K562 (cell line): ENCODE measurements around the gene GJA9. TPM values are rescaled to one million over a fixed set of nuclear protein-coding genes. Genes with fewer than 3 reads are reported as not detected.

Experiments
- BACH1 ChIP-seq: fragments of 200-800 bp; sonication (Bioruptor generic); IDR thresholded peaks from 2 replicates; pipeline ENCODE4 v1.6.1; 2016; ENCODE audit warnings: missing genetic modification characterization, missing compliant biosample characterization
- CTCF ChIP-seq, 3 experiments: IDR thresholded peaks in 2 of 3; conservative IDR thresholded peaks in 1 of 3; 2 replicates each; pipeline ENCODE4 v1.5.1; 2011 to 2012; ENCODE audit warnings: low read length in 3 of 3, mild to moderate bottlenecking in 3 of 3, control low read depth in 2 of 3, improper control_type of control experiment in 1 of 3, inconsistent platforms in 1 of 3, low read depth in 1 of 3, mixed read lengths in 1 of 3, moderate library complexity in 1 of 3; ENCODE audit not compliant: insufficient read depth in 2 of 3
- EGR1 ChIP-seq: fragments of 450-650 bp; conservative IDR thresholded peaks from 2 replicates; pipeline ENCODE4 v1.6.1; 2017; ENCODE audit warnings: mild to moderate bottlenecking
- GATAD2B ChIP-seq: fragments of 450-650 bp; IDR thresholded peaks from 2 replicates; pipeline ENCODE4 v1.6.1; 2017; ENCODE audit warnings: mild to moderate bottlenecking, borderline replicate concordance
- NBN ChIP-seq: fragments of 450-650 bp; IDR thresholded peaks from 2 replicates; pipeline ENCODE4 v1.6.1; 2016; ENCODE audit warnings: low read depth, mild to moderate bottlenecking
- NFRKB ChIP-seq: fragments of 450-650 bp; IDR thresholded peaks from 2 replicates; pipeline ENCODE4 v1.6.1; 2016; ENCODE audit warnings: low read depth
- SMAD3 ChIP-seq: fragments of 450-650 bp; formaldehyde crosslinking; conservative IDR thresholded peaks from 2 replicates; pipeline ENCODE4 v1.4.0; 2020; ENCODE audit warnings: mild to moderate bottlenecking
- SMAD4 ChIP-seq: fragments of 250-450 bp; sonication (Bioruptor Pico); conservative IDR thresholded peaks from 2 replicates; pipeline ENCODE4 v1.8.0; 2021; ENCODE audit warnings: inconsistent platforms, mild to moderate bottlenecking, moderate library complexity
- SOX6 ChIP-seq: fragments of 450-650 bp; IDR thresholded peaks from 2 replicates; pipeline ENCODE4 v1.6.1; 2014; ENCODE audit warnings: mild to moderate bottlenecking
- SP1 ChIP-seq: sonication (generic); formaldehyde crosslinking; IDR thresholded peaks from 2 replicates; pipeline ENCODE4 v1.8.1; 2022; ENCODE audit warnings: mild to moderate bottlenecking, missing genetic modification reagents
- ZBTB17 ChIP-seq: fragments of 450-650 bp; formaldehyde crosslinking; IDR thresholded peaks from 2 replicates; pipeline ENCODE4 v1.4.0; 2020; ENCODE audit warnings: mild to moderate bottlenecking
- ZC3H11A ChIP-seq: IDR thresholded peaks from 2 replicates; pipeline ENCODE4 v1.6.1; 2012; ENCODE audit warnings: low read depth, low read length, improper control_type of control experiment
- ZNF174 ChIP-seq: fragments of 250-450 bp; sonication (Bioruptor Pico); IDR thresholded peaks from 2 replicates; pipeline ENCODE4 v1.4.0; 2020; ENCODE audit warnings: mild to moderate bottlenecking
- ZNF23 ChIP-seq: fragments of 250-450 bp; sonication (Bioruptor Pico); IDR thresholded peaks from 2 replicates; pipeline ENCODE4 v1.4.0; 2020; ENCODE audit warnings: mild to moderate bottlenecking
- ZNF239 ChIP-seq: fragments of 250-450 bp; sonication (Bioruptor Pico); IDR thresholded peaks from 2 replicates; pipeline ENCODE4 v1.4.0; 2020; ENCODE audit warnings: mild to moderate bottlenecking
- polyA plus RNA-seq, 8 experiments: library from polyadenylated mRNA; depleted of rRNA in 4 of 8; stranded (reverse) in 5 of 8; unstranded in 3 of 8; fragments of >200 nt; fragmentation: Nextera tagmentation in 2 of 8; fragmentation: Illumina TruSeq in 1 of 8; extraction: Ambion mirVana in 2 of 8; extraction: Trizol in 1 of 8; gene quantifications; 2 replicates each; pipeline versions ENCODE4 v1.2.1 to v1.2.3, GENCODE V29; 2011 to 2014; ENCODE audit warnings: inconsistent platforms in 1 of 8, missing spikeins in 1 of 8
- total RNA-seq, 7 experiments: library from RNA; depleted of rRNA in 6 of 7; stranded (reverse); fragments of >200 nt in 6 of 7; fragmentation: Illumina TruSeq in 2 of 7; extraction: Trizol in 2 of 7; gene quantifications; 2 replicates each; pipeline versions ENCODE4 v1.2.1 to v1.2.3, GENCODE V29; 2011 to 2021; ENCODE audit warnings: low replicate concordance in 1 of 7
- TF ChIP-seq, protein P1 (sequence below), 2 experiments: fragments of 450-650 bp; formaldehyde crosslinking in 1 of 2; IDR thresholded peaks; 2 replicates each; pipeline versions ENCODE4 v1.4.0 to v1.6.1; 2014 to 2020; ENCODE audit warnings: mild to moderate bottlenecking in 2 of 2, borderline replicate concordance in 1 of 2, low read depth in 1 of 2
- TF ChIP-seq, protein P2 (sequence below): fragments of 200-800 bp; sonication (Bioruptor generic); IDR thresholded peaks from 2 replicates; pipeline ENCODE4 v1.6.1; 2017; ENCODE audit warnings: missing genetic modification characterization, missing compliant biosample characterization

Gene GJA9
- total and polyA plus RNA-seq, 9 of the 15 experiments (the other 6 are each of a cell fraction or from before 2014, with no cell fraction given) = not detected

DNA sequence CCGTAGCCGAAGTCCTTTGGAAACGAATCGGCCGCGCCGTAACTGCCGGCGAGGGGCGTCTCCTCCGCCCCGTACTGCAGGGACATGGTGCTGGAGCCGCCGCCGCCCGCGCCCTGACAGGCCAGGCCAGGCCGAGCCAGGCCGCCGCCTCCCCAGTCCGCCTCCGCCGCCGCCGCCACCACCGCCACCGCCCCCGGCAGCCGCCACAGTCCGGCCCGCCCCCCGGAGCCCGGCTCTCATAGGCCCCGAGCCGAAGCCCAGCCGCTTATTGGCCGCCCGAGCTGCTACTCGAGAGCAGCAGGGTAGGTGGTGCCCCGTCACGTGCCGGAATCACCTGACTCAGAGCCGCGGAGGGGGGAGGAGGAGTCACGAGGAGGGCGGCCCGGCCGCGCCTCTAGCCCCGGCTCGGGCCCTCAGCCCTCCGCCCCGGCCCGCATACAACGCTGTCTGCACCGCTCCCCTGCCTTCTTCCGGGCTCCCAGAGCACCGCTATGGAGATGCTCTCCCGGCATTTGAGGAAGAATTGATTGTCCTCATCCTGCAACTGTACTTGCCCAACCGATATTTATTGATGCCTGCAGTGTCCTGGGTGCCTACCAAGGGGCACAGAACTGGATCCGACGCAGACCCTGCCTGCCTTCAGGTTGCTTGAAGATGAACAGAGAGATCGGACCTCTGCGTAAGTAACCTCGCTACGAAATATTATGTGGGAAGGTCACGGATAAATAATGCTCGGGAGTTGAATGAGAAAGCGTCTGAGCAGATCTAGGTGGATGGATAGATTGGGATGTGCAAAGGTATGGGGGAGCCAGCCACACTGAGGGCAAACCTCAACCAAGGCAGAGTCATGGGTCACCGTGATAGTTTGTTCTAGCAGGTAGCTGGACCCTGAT lies 21.6 kb downstream of the GJA9 start, which contains the start of gene RRAGC (continued):
- TF ChIP-seq, protein P1, sequence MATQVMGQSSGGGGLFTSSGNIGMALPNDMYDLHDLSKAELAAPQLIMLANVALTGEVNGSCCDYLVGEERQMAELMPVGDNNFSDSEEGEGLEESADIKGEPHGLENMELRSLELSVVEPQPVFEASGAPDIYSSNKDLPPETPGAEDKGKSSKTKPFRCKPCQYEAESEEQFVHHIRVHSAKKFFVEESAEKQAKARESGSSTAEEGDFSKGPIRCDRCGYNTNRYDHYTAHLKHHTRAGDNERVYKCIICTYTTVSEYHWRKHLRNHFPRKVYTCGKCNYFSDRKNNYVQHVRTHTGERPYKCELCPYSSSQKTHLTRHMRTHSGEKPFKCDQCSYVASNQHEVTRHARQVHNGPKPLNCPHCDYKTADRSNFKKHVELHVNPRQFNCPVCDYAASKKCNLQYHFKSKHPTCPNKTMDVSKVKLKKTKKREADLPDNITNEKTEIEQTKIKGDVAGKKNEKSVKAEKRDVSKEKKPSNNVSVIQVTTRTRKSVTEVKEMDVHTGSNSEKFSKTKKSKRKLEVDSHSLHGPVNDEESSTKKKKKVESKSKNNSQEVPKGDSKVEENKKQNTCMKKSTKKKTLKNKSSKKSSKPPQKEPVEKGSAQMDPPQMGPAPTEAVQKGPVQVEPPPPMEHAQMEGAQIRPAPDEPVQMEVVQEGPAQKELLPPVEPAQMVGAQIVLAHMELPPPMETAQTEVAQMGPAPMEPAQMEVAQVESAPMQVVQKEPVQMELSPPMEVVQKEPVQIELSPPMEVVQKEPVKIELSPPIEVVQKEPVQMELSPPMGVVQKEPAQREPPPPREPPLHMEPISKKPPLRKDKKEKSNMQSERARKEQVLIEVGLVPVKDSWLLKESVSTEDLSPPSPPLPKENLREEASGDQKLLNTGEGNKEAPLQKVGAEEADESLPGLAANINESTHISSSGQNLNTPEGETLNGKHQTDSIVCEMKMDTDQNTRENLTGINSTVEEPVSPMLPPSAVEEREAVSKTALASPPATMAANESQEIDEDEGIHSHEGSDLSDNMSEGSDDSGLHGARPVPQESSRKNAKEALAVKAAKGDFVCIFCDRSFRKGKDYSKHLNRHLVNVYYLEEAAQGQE (IDR thresholded peaks at IDR 0.05; ENCODE audit: borderline replicate concordance) = peak; percentile 97
- TF ChIP-seq, protein P1 (CRISPR knock-in tag; IDR thresholded peaks at IDR 0.05; ENCODE audit: low read depth) = peak; percentile 77; the same call in 1 of the 2 replicates
- no peak for TF ChIP-seq CTCF (IDR thresholded peaks at IDR 0.05 in 2 of 3, conservative IDR thresholded peaks at IDR 0.05 in 1 of 3; ENCODE audit: insufficient read depth in 2 of 3, low read depth in 1 of 3, low read length in 3 of 3)
- TF ChIP-seq SOX6 = peak; percentile 66
- TF ChIP-seq ZNF174 (CRISPR knock-in tag) = no peak
- no peak for TF ChIP-seq BACH1
- peak; percentile 92 for TF ChIP-seq EGR1
- peak; percentile 94 for TF ChIP-seq SMAD4 (CRISPR knock-in tag)
- 0 out of 2 replicates have a peak, but pooled peaks have one; percentile 21 for TF ChIP-seq NBN
- TF ChIP-seq ZNF23 (CRISPR knock-in tag) = no peak
- TF ChIP-seq GATAD2B = peak; percentile 21; the same call in 1 of the 2 replicates
- TF ChIP-seq ZC3H11A = no peak
- TF ChIP-seq, protein P2, sequence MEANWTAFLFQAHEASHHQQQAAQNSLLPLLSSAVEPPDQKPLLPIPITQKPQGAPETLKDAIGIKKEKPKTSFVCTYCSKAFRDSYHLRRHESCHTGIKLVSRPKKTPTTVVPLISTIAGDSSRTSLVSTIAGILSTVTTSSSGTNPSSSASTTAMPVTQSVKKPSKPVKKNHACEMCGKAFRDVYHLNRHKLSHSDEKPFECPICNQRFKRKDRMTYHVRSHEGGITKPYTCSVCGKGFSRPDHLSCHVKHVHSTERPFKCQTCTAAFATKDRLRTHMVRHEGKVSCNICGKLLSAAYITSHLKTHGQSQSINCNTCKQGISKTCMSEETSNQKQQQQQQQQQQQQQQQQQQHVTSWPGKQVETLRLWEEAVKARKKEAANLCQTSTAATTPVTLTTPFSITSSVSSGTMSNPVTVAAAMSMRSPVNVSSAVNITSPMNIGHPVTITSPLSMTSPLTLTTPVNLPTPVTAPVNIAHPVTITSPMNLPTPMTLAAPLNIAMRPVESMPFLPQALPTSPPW (CRISPR knock-in tag) = peak; percentile 100
- TF ChIP-seq SMAD3 (CRISPR knock-in tag) = 0 out of 2 replicates have a peak, but pooled peaks have one; percentile 72
- peak; percentile 57; the same call in 1 of the 2 replicates for TF ChIP-seq ZNF239 (CRISPR knock-in tag)
- peak; percentile 17; the same call in 1 of the 2 replicates for TF ChIP-seq SP1 (CRISPR knock-in tag)
- TF ChIP-seq ZBTB17 = peak; percentile 61
- no peak for TF ChIP-seq NFRKB
